GM12878 (cell line): Measurements from ENCODE around the gene COQ6. TPM values are rescaled to one million over a fixed set of nuclear protein-coding genes. Genes with fewer than 3 reads are reported as not detected.

Source experiments
- GATAD2B ChIP-seq: fragments of 450-650 bp; conservative IDR thresholded peaks from 2 replicates; pipeline ENCODE4 v1.6.1; 2017; ENCODE audit warnings: low read depth, mild to moderate bottlenecking, moderate library complexity
- IRF3 ChIP-seq: fragments of 450-650 bp; IDR thresholded peaks from 2 replicates; pipeline ENCODE4 v1.6.1; 2014; ENCODE audit warnings: mild to moderate bottlenecking
- JUNB ChIP-seq: IDR thresholded peaks from 2 replicates; pipeline ENCODE4 v1.6.1; 2016; ENCODE audit warnings: antibody characterized with exemption, mild to moderate bottlenecking
- MLLT1 ChIP-seq: fragments of 450-650 bp; IDR thresholded peaks from 2 replicates; pipeline ENCODE4 v1.6.1; 2016; ENCODE audit warnings: mild to moderate bottlenecking
- MXI1 ChIP-seq: fragments of 150-350 bp; IDR thresholded peaks from 2 replicates; pipeline ENCODE4 v1.6.1; 2011; ENCODE audit warnings: low read depth, mild to moderate bottlenecking, inconsistent platforms, low read length, improper control_type of control experiment
- NR2C2 ChIP-seq: IDR thresholded peaks from 2 replicates; pipeline ENCODE4 v1.6.1; 2011; ENCODE audit warnings: borderline replicate concordance, low read depth; ENCODE audit not compliant: control insufficient read depth, insufficient read length
- NR2F1 ChIP-seq: fragments of 450-650 bp; conservative IDR thresholded peaks from 2 replicates; pipeline ENCODE4 v1.6.1; 2017; ENCODE audit warnings: mild to moderate bottlenecking
- PBX3 ChIP-seq: IDR thresholded peaks from 2 replicates; pipeline ENCODE4 v1.6.1; 2011; ENCODE audit warnings: mild to moderate bottlenecking, low read depth, low read length, moderate library complexity; ENCODE audit not compliant: insufficient replicate concordance
- RAD21 ChIP-seq: IDR thresholded peaks from 2 replicates; pipeline ENCODE4 v1.6.1; 2011; ENCODE audit warnings: mild to moderate bottlenecking, low read depth, low read length, moderate library complexity; ENCODE audit not compliant: insufficient read depth
- RAD51 ChIP-seq: fragments of 450-650 bp; IDR thresholded peaks from 2 replicates; pipeline ENCODE4 v1.6.1; 2016; ENCODE audit warnings: moderate library complexity, mild to moderate bottlenecking, inconsistent platforms
- RELB ChIP-seq: fragments of 450-650 bp; IDR thresholded peaks from 2 replicates; pipeline ENCODE4 v1.6.1; 2017; ENCODE audit warnings: low read depth, mild to moderate bottlenecking, moderate library complexity
- RUNX3 ChIP-seq: IDR thresholded peaks from 2 replicates; pipeline ENCODE4 v1.6.1; 2012; ENCODE audit warnings: low read length, inconsistent platforms
- SIN3A ChIP-seq: IDR thresholded peaks from 2 replicates; pipeline ENCODE4 v1.6.1; 2012; ENCODE audit warnings: low read depth, low read length, improper control_type of control experiment
- SIX5 ChIP-seq: IDR thresholded peaks from 2 replicates; pipeline ENCODE4 v1.6.1; 2011; ENCODE audit warnings: mild to moderate bottlenecking, low read depth, low read length, moderate library complexity; ENCODE audit not compliant: severe bottlenecking
- TAF1 ChIP-seq: IDR thresholded peaks from 2 replicates; pipeline ENCODE4 v1.6.1; 2011; ENCODE audit warnings: mild to moderate bottlenecking, low read depth, low read length, borderline replicate concordance
- TARDBP ChIP-seq: IDR thresholded peaks from 2 replicates; pipeline ENCODE4 v1.6.1; 2016; ENCODE audit warnings: borderline replicate concordance
- TCF3 ChIP-seq: IDR thresholded peaks from 2 replicates; pipeline ENCODE4 v1.6.1; 2012; ENCODE audit warnings: low read depth, mild to moderate bottlenecking, low read length, borderline replicate concordance; ENCODE audit not compliant: insufficient read depth
- ZBTB40 ChIP-seq: fragments of 450-650 bp; IDR thresholded peaks from 2 replicates; pipeline ENCODE4 v1.6.1; 2016; ENCODE audit warnings: mild to moderate bottlenecking, moderate library complexity, borderline replicate concordance
- ZNF217 ChIP-seq: fragments of 450-650 bp; IDR thresholded peaks from 2 replicates; pipeline ENCODE4 v1.6.1; 2017; ENCODE audit warnings: antibody characterized with exemption, mild to moderate bottlenecking
- polyA plus RNA-seq, 11 experiments: library from polyadenylated mRNA; depleted of rRNA in 4 of 11; unstranded in 6 of 11; stranded (reverse) in 5 of 11; fragments of >200 nt; fragmentation: Nextera tagmentation in 4 of 11; fragmentation: Illumina TruSeq in 1 of 11; extraction: Ambion mirVana in 4 of 11; extraction: Trizol in 1 of 11; gene quantifications; 1 replicate in 1 of 11; 2 replicates in 10 of 11; pipeline versions ENCODE4 v1.2.1 to v1.2.3, GENCODE V29; 2011 to 2016; ENCODE audit warnings: inconsistent platforms in 2 of 11, missing spikeins in 2 of 11, low read depth in 1 of 11
- total RNA-seq, 4 experiments: library from RNA; depleted of rRNA in 3 of 4; stranded (reverse); fragments of >200 nt in 3 of 4; fragmentation: Illumina TruSeq in 1 of 4; extraction: Trizol in 1 of 4; gene quantifications; 2 replicates each; pipeline versions ENCODE4 v1.2.1 to v1.2.3, GENCODE V29; 2013 to 2021

The COQ6 gene
- total and polyA plus RNA-seq, 10 of the 15 experiments (the other 5 are each of a cell fraction or from before 2014, with no cell fraction given) = 5.4 to 45.5 (median 19.1) TPM

GRCh38 chr14:73949752-73950734 is at the start of gene COQ6, which contains the start of gene FAM161B (continued):
- TF ChIP-seq NR2C2 (no peak), RELB (peak; percentile 57), TAF1 (peak; percentile 4; the same call in 1 of the 2 replicates), RUNX3 (0 out of 2 replicates have a peak, but pooled peaks have one; percentile 13), SIX5 (peak; percentile 1), TARDBP (no peak), MLLT1 (0 out of 2 replicates have a peak, but pooled peaks have one; percentile 19), RAD21 (no peak), JUNB (no peak), PBX3 (no peak), ZNF217 (no peak), MXI1 (peak; percentile 49), NR2F1 (peak; percentile 85), SIN3A (peak; percentile 81; the same call in 1 of the 2 replicates), GATAD2B (peak; percentile 75), ZBTB40 (peak; percentile 86), RAD51 (no peak), TCF3 (peak; percentile 79), IRF3 (peak; percentile 11; the same call in 1 of the 2 replicates)
